ENCODE measurements around the gene NRIP2.

- TF ChIP-seq, protein P1, sequence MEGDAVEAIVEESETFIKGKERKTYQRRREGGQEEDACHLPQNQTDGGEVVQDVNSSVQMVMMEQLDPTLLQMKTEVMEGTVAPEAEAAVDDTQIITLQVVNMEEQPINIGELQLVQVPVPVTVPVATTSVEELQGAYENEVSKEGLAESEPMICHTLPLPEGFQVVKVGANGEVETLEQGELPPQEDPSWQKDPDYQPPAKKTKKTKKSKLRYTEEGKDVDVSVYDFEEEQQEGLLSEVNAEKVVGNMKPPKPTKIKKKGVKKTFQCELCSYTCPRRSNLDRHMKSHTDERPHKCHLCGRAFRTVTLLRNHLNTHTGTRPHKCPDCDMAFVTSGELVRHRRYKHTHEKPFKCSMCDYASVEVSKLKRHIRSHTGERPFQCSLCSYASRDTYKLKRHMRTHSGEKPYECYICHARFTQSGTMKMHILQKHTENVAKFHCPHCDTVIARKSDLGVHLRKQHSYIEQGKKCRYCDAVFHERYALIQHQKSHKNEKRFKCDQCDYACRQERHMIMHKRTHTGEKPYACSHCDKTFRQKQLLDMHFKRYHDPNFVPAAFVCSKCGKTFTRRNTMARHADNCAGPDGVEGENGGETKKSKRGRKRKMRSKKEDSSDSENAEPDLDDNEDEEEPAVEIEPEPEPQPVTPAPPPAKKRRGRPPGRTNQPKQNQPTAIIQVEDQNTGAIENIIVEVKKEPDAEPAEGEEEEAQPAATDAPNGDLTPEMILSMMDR (IDR thresholded peaks at IDR 0.05; ENCODE audit: poor library complexity): no peak
- TF ChIP-seq EZH2 (IDR thresholded peaks at IDR 0.05; ENCODE audit: borderline replicate concordance): no peak
- TF ChIP-seq EZH2phosphoT487 (IDR thresholded peaks at IDR 0.05; ENCODE audit: low read depth, severe bottlenecking, unreplicated experiment): no peak
These were observed 37.0 kb downstream of the NRIP2 start for GRCh38 chr12:2797721-2798418.
